Parathyroid adenoma (tissue), 2 donors: ENCODE measurements around the gene RCOR1.

ENCODE experiments used
- H2AFZ ChIP-seq: fragments of 300-600 bp; sonication (generic); one replicate; pipeline ENCODE4 v1.7.0; 2017; ENCODE audit warnings: antibody characterized with exemption, mild to moderate bottlenecking
- H3K27ac ChIP-seq: fragments of 300-600 bp; sonication (generic); one replicate; pipeline ENCODE4 v1.7.0; 2017
- H3K27me3 ChIP-seq: fragments of 300-600 bp; sonication (generic); one replicate; pipeline ENCODE4 v1.7.0; 2017; ENCODE audit warnings: low read length; ENCODE audit not compliant: control insufficient read depth, insufficient read depth
- H3K36me3 ChIP-seq: fragments of 300-600 bp; sonication (generic); one replicate; pipeline ENCODE4 v1.7.0; 2017; ENCODE audit warnings: low read length; ENCODE audit not compliant: control insufficient read depth, insufficient read depth
- H3K4me1 ChIP-seq: fragments of 300-600 bp; sonication (generic); one replicate; pipeline ENCODE4 v1.7.0; 2017; ENCODE audit warnings: control low read depth
- H3K4me2 ChIP-seq: fragments of 300-600 bp; sonication (generic); one replicate; pipeline ENCODE4 v1.7.0; 2017; ENCODE audit warnings: low read length
- H3K4me3 ChIP-seq: fragments of 300-600 bp; sonication (generic); one replicate; pipeline ENCODE4 v1.7.0; 2017; ENCODE audit warnings: low read depth, low read length
- H3K79me2 ChIP-seq: fragments of 300-600 bp; sonication (generic); one replicate; pipeline ENCODE4 v1.7.0; 2017; ENCODE audit warnings: control low read depth
- H3K9ac ChIP-seq: fragments of 300-600 bp; sonication (generic); one replicate; pipeline ENCODE4 v1.7.0; 2017; ENCODE audit warnings: mild to moderate bottlenecking
- H3K9me3 ChIP-seq: fragments of 300-600 bp; sonication (generic); one replicate; pipeline ENCODE4 v1.7.0; 2017; ENCODE audit warnings: low read length; ENCODE audit not compliant: control insufficient read depth
- TF ChIP-seq, protein P1 (sequence below): fragments of 300-600 bp; sonication (generic); IDR thresholded peaks from one replicate; pipeline ENCODE4 v1.7.0; 2017; ENCODE audit warnings: antibody characterized with exemption, mild to moderate bottlenecking
- donor health status: primary hyperparathyroidism.

The RCOR1 gene

DNA sequence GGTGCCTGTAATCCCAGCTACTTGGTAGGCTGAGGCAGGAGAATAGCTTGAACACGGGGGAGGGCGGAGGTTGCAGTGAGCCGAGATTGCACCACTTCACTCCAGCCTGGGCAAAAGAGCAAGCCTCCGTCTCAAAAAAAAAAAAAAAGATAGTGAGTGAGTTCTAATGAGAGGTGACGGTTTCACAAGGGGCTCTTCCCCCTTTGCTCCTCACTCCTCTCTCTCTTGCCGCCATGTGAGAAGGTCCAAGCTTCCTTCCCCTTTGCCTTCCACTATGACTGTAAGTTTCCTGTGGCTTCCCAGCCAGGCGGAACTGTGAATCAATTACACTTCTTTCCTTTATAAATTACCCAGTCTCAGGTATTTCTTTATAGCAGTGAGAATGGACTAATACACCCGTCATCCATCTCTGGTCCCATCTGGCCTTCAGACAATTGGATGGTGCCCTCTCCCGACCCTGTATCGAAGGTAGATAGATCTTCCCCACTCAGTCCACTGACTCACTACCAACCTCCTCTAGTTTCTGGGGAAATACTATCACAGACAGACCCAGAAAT lies 27.0 kb upstream of the RCOR1 start:
- Histone ChIP-seq H3K9ac (no peak overlapping the region), H3K36me3 (no peaks in the 10 kb centered on the region), H3K27me3 (no peaks in the 10 kb centered on the region), H3K9me3 (no peaks in the 10 kb centered on the region), H3K4me3 (no peak overlapping the region), H3K4me1 (peaks cover 6% of the 10 kb centered on the region), H2AFZ (no peak overlapping the region), H3K27ac (no peak overlapping the region), H3K79me2 (no peaks in the 10 kb centered on the region), H3K4me2 (no peak overlapping the region)
- TF ChIP-seq, protein P1, sequence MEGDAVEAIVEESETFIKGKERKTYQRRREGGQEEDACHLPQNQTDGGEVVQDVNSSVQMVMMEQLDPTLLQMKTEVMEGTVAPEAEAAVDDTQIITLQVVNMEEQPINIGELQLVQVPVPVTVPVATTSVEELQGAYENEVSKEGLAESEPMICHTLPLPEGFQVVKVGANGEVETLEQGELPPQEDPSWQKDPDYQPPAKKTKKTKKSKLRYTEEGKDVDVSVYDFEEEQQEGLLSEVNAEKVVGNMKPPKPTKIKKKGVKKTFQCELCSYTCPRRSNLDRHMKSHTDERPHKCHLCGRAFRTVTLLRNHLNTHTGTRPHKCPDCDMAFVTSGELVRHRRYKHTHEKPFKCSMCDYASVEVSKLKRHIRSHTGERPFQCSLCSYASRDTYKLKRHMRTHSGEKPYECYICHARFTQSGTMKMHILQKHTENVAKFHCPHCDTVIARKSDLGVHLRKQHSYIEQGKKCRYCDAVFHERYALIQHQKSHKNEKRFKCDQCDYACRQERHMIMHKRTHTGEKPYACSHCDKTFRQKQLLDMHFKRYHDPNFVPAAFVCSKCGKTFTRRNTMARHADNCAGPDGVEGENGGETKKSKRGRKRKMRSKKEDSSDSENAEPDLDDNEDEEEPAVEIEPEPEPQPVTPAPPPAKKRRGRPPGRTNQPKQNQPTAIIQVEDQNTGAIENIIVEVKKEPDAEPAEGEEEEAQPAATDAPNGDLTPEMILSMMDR = no peak

DNA sequence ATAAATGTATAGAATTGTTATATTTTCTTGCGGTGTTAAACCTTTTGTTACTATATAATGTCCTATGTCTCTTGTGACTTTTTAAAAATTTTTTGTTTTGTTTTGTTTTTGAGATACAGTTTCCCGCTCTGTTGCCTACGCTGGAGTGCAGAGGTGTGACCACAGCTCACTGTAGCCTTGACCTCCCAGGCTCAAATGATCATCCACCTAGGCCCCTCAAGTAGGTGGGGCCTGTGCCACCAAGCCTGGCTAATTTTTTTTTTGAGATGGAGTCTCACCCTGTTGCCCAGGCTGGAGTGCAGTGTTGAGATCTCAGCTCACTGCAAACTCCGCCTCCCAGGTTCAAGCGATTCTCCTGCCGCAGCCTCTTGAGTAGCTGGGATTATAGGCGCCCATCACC lies 26.5 kb upstream of the RCOR1 start:
- no peak overlapping the region for H2AFZ ChIP-seq
- H3K27me3 ChIP-seq = no peaks in the 10 kb centered on the region
- H3K27ac ChIP-seq = no peak overlapping the region
- H3K4me2 ChIP-seq = no peak overlapping the region
- no peak overlapping the region for H3K4me3 ChIP-seq
- TF ChIP-seq, protein P1 = no peak
- no peaks in the 10 kb centered on the region for H3K36me3 ChIP-seq
- H3K9ac ChIP-seq = no peak overlapping the region
- H3K9me3 ChIP-seq = no peaks in the 10 kb centered on the region
- H3K4me1 ChIP-seq = peaks cover 6% of the 10 kb centered on the region
- no peaks in the 10 kb centered on the region for H3K79me2 ChIP-seq

DNA sequence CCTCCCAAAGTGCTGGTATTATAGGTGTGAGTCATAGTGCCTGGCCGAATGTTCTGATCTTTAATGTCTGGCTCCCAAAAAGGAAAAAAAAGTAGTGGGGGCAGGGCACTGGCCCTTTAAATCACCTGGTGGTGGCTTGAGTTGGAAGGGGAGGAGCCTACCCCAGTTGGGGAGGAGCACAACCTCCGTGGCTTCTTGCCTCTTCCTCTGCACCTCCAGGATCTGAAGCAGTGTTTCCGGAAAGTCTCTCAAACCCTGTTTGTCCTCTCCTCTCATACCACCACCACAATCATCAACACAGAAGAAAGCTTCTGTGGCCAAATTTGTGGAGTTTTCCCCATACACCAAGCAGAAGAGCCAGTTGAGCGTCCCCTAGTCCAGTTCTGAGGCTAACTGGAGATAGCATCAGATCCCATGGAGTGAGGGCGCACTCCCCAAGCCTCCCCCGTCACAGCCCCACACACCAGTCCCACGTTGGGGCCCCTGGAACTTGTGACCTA lies 24.3 kb upstream of the RCOR1 start:
- Histone ChIP-seq H3K27ac (no peak overlapping the region), H3K4me1 (peaks cover 6% of the 10 kb centered on the region), H3K9me3 (no peaks in the 10 kb centered on the region), H3K9ac (no peak overlapping the region), H2AFZ (peak overlapping the region; percentile 76), H3K27me3 (no peaks in the 10 kb centered on the region), H3K79me2 (no peaks in the 10 kb centered on the region), H3K4me3 (no peak overlapping the region), H3K36me3 (no peaks in the 10 kb centered on the region), H3K4me2 (peak overlapping the region; percentile 51)
- TF ChIP-seq, protein P1 = no peak

DNA sequence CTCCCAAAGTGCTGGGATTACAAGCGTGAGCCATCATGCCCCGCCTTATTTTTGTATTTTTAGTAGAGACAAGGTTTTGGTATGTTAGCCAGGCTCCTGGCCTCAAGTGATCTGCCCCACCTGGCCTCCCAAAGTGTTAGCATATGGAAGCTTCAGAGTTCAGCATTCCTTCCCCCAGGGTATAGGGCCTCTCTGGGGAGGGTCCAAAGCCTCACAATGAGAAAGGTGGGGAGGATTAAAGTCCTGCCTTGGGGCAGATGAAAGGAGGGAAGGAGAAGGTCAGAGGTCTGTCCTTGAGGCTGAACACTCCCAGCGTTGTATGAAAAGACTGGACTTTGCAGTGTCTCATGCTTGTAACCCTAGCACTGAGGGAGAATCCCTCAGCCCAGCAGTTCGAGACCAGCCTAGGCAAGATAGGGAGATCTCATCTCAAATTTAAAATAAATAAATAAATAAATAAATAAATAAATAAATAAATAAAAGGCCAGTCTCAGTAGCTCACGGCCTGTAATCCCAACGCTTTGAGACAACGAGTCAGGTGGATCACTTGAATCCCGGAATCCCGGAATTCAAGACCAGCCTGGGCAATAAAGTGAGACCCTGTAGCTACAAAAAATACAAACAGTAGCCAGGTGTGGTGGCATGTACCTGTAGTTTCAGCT lies 22.0 kb upstream of the RCOR1 start:
- no peak overlapping the region for H3K4me2 ChIP-seq
- H3K36me3 ChIP-seq = no peaks in the 10 kb centered on the region

More for the DNA sequence above, 22.0 kb upstream of the RCOR1 start:
- Histone ChIP-seq H3K9ac (no peak overlapping the region), H3K79me2 (no peaks in the 10 kb centered on the region), H3K4me1 (peaks cover 6% of the 10 kb centered on the region), H3K4me3 (no peak overlapping the region), H2AFZ (no peak overlapping the region), H3K27ac (no peak overlapping the region), H3K27me3 (no peaks in the 10 kb centered on the region), H3K9me3 (no peaks in the 10 kb centered on the region)
- TF ChIP-seq, protein P1 = no peak
